Keratinocyte (primary cell): ENCODE results near the gene NEDD1. TPM values are rescaled to one million over a fixed set of nuclear protein-coding genes. Genes with fewer than 3 reads are reported as not detected.

Source experiments
- DNase-seq: peaks from one replicate; pipeline ENCODE4 v3.0.0-alpha.2; 2011; ENCODE audit warnings: low read depth, missing footprints, low spot score
- FAIRE-seq: peaks from 2 replicates; lab custom pipeline; 2011; peaks lifted over from hg19 to GRCh38; lab: Jason Lieb, UNC
- H2AFZ ChIP-seq: 2 replicates; pipeline ENCODE4 v1.6.0; 2012; ENCODE audit warnings: low read length, control low read depth, inconsistent platforms; ENCODE audit not compliant: control insufficient read depth
- H3K27ac ChIP-seq: 2 replicates; pipeline ENCODE4 v1.5.1; 2011; ENCODE audit warnings: low read length; ENCODE audit not compliant: control insufficient read depth, insufficient read depth
- H3K27me3 ChIP-seq: 3 replicates; pipeline ENCODE4 v1.6.0; 2011; ENCODE audit warnings: low read length; ENCODE audit not compliant: control insufficient read depth, insufficient read depth; ENCODE audit errors: extremely low read depth
- H3K36me3 ChIP-seq, 2 experiments: 2 replicates in 1 of 2; 3 replicates in 1 of 2; pipeline ENCODE4 v1.5.1; 2011; ENCODE audit warnings: low read length in 2 of 2, mild to moderate bottlenecking in 1 of 2; ENCODE audit not compliant: control insufficient read depth in 2 of 2, insufficient read depth in 2 of 2; ENCODE audit errors: extremely low read depth in 1 of 2
- H3K4me1 ChIP-seq: 3 replicates; pipeline ENCODE4 v1.5.1; 2011; ENCODE audit warnings: low read length; ENCODE audit not compliant: control insufficient read depth, insufficient read depth; ENCODE audit errors: extremely low read depth
- H3K4me2 ChIP-seq: 3 replicates; pipeline ENCODE4 v1.6.0; 2011; ENCODE audit warnings: low read depth, low read length; ENCODE audit not compliant: control insufficient read depth, insufficient read depth; ENCODE audit errors: extremely low read depth
- H3K4me3 ChIP-seq, 3 experiments: fragments of 200-600 bp in 1 of 3; sonication (generic) in 1 of 3; 2 replicates in 2 of 3; 3 replicates in 1 of 3; pipeline ENCODE4 v1.5.1; 2011 to 2016; ENCODE audit warnings: low read length in 3 of 3, mild to moderate bottlenecking in 3 of 3, control low read depth in 2 of 3, inconsistent platforms in 1 of 3, low read depth in 1 of 3, mixed read lengths in 1 of 3, mixed run types in 1 of 3, moderate library complexity in 1 of 3; ENCODE audit not compliant: control insufficient read depth in 2 of 3, insufficient read depth in 2 of 3; ENCODE audit errors: extremely low read depth in 1 of 3
- H3K79me2 ChIP-seq: 2 replicates; pipeline ENCODE4 v1.6.0; 2012; ENCODE audit warnings: low read length; ENCODE audit not compliant: control insufficient read depth, insufficient read depth
- H3K9ac ChIP-seq: 3 replicates; pipeline ENCODE4 v1.6.0; 2011; ENCODE audit warnings: low read length; ENCODE audit not compliant: control insufficient read depth, insufficient read depth; ENCODE audit errors: extremely low read depth
- H3K9me1 ChIP-seq: 3 replicates; pipeline ENCODE4 v1.6.0; 2011; ENCODE audit warnings: low read length; ENCODE audit not compliant: control insufficient read depth, insufficient read depth; ENCODE audit errors: extremely low read depth
- H3K9me3 ChIP-seq: 2 replicates; pipeline ENCODE4 v1.5.1; 2012; ENCODE audit warnings: low read depth, low read length; ENCODE audit not compliant: control insufficient read depth
- H4K20me1 ChIP-seq: 3 replicates; pipeline ENCODE4 v1.6.0; 2011; ENCODE audit warnings: low read length; ENCODE audit not compliant: control insufficient read depth, insufficient read depth; ENCODE audit errors: extremely low read depth
- EZH2 ChIP-seq: IDR thresholded peaks from one replicate; pipeline ENCODE4 v1.6.1; 2012; ENCODE audit warnings: inconsistent platforms, mild to moderate bottlenecking, low read length, moderate library complexity
- dilution Hi-C: fragments of 300-500 bp; cut with MboI; formaldehyde crosslinking; loops from one replicate; pipeline ENCODE4 v1.7.0; 2020; ENCODE audit warnings: low sequenced_read_pairs; ENCODE audit not compliant: extremely low pct_ligation_motif_present
- polyA plus RNA-seq, 5 experiments: library from polyadenylated mRNA; depleted of rRNA in 3 of 5; stranded (reverse) in 3 of 5; stranded (forward) in 1 of 5; unstranded in 1 of 5; fragments of >200 nt; gene quantifications; 1 replicate in 1 of 5; 2 replicates in 3 of 5; 3 replicates in 1 of 5; pipeline versions ENCODE4 v1.2.1 to v1.2.3, GENCODE V29; 2011 to 2012; ENCODE audit warnings: missing spikeins in 2 of 5, low read depth in 1 of 5, low replicate concordance in 1 of 5
- TF ChIP-seq, protein P1 (sequence below), 3 experiments: IDR thresholded peaks in 1 of 3; conservative IDR thresholded peaks in 1 of 3; optimal IDR thresholded peaks in 1 of 3; 2 replicates in 2 of 3; 3 replicates in 1 of 3; pipeline versions ENCODE3 to v1.5.1; 2011; ENCODE audit warnings: low read length in 3 of 3, mild to moderate bottlenecking in 3 of 3, moderate library complexity in 2 of 3, control low read depth in 1 of 3, inconsistent platforms in 1 of 3; ENCODE audit not compliant: insufficient read depth in 2 of 3; ENCODE audit errors: extremely low read depth in 1 of 3

Gene NEDD1
- polyA plus RNA-seq, 1 donor (not counting 4 experiments of a cell fraction or from before 2014, with no cell fraction given), result 44.4 TPM

DNA sequence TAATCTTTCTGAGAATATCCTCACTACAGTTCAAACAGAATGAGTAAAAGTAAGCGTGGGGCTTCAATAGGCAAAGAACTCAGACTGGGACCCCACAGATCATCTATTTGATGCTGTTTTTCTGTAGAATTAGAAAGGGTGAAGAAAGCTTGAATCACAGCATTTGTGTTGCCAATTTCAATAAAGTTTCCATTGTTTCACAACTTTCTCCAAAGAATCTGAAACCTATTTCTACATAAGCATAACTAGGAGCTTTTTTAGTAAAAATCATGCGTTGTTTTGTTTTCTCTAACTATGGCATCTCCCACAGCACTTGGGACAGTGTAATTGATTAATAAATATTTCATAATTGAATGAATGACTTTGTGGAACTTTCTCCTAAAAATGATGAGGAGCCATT, 16.7 kb upstream of the NEDD1 start:
- Histone ChIP-seq H3K9ac (no peak overlapping the region), H3K9me3 (no peaks in the 10 kb centered on the region), H3K27ac (peak overlapping the region; percentile 76), H4K20me1 (no peaks in the 10 kb centered on the region), H3K9me1 (no peaks in the 10 kb centered on the region), H3K36me3 (no peaks in the 10 kb centered on the region), H3K27me3 (no peaks in the 10 kb centered on the region), H3K4me1 (peaks cover 35% of the 10 kb centered on the region), H3K79me2 (no peaks in the 10 kb centered on the region), H3K4me3 (peak overlapping the region in 1 of 3 experiments; percentile 45), H3K4me2 (peak overlapping the region; percentile 83), H2AFZ (peak overlapping the region; percentile 58)
- no peak for DNase-seq
- dilution Hi-C loops, result no loop called here
- FAIRE-seq, result no peak
- TF ChIP-seq, protein P1, sequence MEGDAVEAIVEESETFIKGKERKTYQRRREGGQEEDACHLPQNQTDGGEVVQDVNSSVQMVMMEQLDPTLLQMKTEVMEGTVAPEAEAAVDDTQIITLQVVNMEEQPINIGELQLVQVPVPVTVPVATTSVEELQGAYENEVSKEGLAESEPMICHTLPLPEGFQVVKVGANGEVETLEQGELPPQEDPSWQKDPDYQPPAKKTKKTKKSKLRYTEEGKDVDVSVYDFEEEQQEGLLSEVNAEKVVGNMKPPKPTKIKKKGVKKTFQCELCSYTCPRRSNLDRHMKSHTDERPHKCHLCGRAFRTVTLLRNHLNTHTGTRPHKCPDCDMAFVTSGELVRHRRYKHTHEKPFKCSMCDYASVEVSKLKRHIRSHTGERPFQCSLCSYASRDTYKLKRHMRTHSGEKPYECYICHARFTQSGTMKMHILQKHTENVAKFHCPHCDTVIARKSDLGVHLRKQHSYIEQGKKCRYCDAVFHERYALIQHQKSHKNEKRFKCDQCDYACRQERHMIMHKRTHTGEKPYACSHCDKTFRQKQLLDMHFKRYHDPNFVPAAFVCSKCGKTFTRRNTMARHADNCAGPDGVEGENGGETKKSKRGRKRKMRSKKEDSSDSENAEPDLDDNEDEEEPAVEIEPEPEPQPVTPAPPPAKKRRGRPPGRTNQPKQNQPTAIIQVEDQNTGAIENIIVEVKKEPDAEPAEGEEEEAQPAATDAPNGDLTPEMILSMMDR (optimal IDR thresholded peaks at IDR 0.05 in 1 of 3, IDR thresholded peaks at IDR 0.05 in 1 of 3, conservative IDR thresholded peaks at IDR 0.05 in 1 of 3; ENCODE audit: extremely low read depth in 1 of 3, insufficient read depth in 2 of 3, low read length in 3 of 3), result no peak
- no peak for TF ChIP-seq EZH2

DNA sequence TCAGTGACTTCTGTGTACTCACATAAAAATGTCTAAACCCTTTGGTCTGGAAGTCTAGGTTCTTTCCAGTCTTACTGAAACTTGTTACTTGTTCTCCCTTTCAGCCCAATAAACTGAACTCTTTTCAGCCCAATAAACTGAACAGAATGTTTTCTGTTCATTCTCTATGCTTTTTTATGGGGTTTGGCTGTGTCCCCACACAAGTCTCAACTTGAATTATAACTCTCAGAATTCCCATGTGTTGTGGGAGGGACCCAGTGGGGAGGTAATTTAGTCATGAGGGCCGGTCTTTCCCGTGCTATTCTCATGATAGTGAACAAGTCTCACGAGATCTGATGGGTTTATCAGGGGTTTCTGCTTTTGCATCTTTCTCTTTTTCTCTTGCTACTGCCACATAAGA, 15.0 kb upstream of the NEDD1 start:
- peak; percentile 34 for FAIRE-seq

More for the DNA sequence above, 15.0 kb upstream of the NEDD1 start:
- peaks cover 35% of the 10 kb centered on the region for H3K4me1 ChIP-seq
- H3K36me3 ChIP-seq, result no peaks in the 10 kb centered on the region
- H3K9me3 ChIP-seq, result no peaks in the 10 kb centered on the region
- no peak overlapping the region for H3K4me3 ChIP-seq
- H3K9ac ChIP-seq, result no peak overlapping the region
- dilution Hi-C loops, result no loop called here
- TF ChIP-seq, protein P1 (optimal IDR thresholded peaks at IDR 0.05 in 1 of 3, IDR thresholded peaks at IDR 0.05 in 1 of 3, conservative IDR thresholded peaks at IDR 0.05 in 1 of 3; ENCODE audit: extremely low read depth in 1 of 3, insufficient read depth in 2 of 3, low read length in 3 of 3), result no peak
- TF ChIP-seq EZH2, result no peak
- DNase-seq, result no peak
- peak overlapping the region; percentile 72 for H2AFZ ChIP-seq
- no peaks in the 10 kb centered on the region for H4K20me1 ChIP-seq
- peak overlapping the region; percentile 42 for H3K27ac ChIP-seq
- no peaks in the 10 kb centered on the region for H3K27me3 ChIP-seq
- peak overlapping the region; percentile 39 for H3K4me2 ChIP-seq
- no peaks in the 10 kb centered on the region for H3K79me2 ChIP-seq
- no peaks in the 10 kb centered on the region for H3K9me1 ChIP-seq
